ENCODE data around the gene FXYD6. TPM values are rescaled to one million over a fixed set of nuclear protein-coding genes. Genes with fewer than 3 reads are reported as not detected.

Gene FXYD6
- total RNA-seq, 2 experiments from 2014 or later, result not detected

GRCh38 chr11:117878939-117879475 lies 2.5 kb upstream of the FXYD6 start:
- no peak overlapping the region for H3K4me3 ChIP-seq (ENCODE audit: low read depth, low read length, poor library complexity, severe bottlenecking)
- POLR2A ChIA-PET, result interaction anchor here (0.6 kb wide), 1 partner anchor 52 kb away, joined by 3 read pairs; no protein-coding TSS in a partner anchor
- H2AFZ ChIP-seq (ENCODE audit: low read length), result no peak overlapping the region
- no peaks in the 10 kb centered on the region for H3K4me1 ChIP-seq (ENCODE audit: insufficient read depth, low read length, poor library complexity, severe bottlenecking)
- H3K9me2 ChIP-seq (ENCODE audit: insufficient read depth, low read length), result no peaks in the 10 kb centered on the region
- intact Hi-C loops (cut with micrococcal nuclease; ENCODE audit: unreplicated experiment), result no loop called here
- no peaks in the 10 kb centered on the region for H3K79me2 ChIP-seq (ENCODE audit: insufficient read depth, low read depth, low read length)
- DNase-seq (ENCODE audit: low spot score), result no peak
- no peaks in the 10 kb centered on the region for H4K20me1 ChIP-seq (ENCODE audit: insufficient read depth, low read length)
- no peak overlapping the region for H3K4me2 ChIP-seq (ENCODE audit: low read length)
- no peaks in the 10 kb centered on the region for H3K9me3 ChIP-seq (ENCODE audit: low read length)
- no TSS peak for BruUV-seq (replicated peaks)
- H3K27ac ChIP-seq (ENCODE audit: low read depth, low read length, poor library complexity, severe bottlenecking), result no peak overlapping the region
- CTCF ChIA-PET (ENCODE audit: unreplicated experiment), result no interaction called here
- no peak for TF ChIP-seq EZH2phosphoT487 (IDR thresholded peaks at IDR 0.05; ENCODE audit: borderline replicate concordance, low read depth, low read length)
- no peak for TF ChIP-seq CTCF (conservative IDR thresholded peaks at IDR 0.05; ENCODE audit: low read length)
- H3K36me3 ChIP-seq (ENCODE audit: insufficient read depth, low read length), result no peaks in the 10 kb centered on the region

- no peak overlapping the region for H2AFZ ChIP-seq (ENCODE audit: low read length)
- DNase-seq (ENCODE audit: low spot score), result no peak
- no peak overlapping the region for H3K4me3 ChIP-seq (ENCODE audit: low read depth, low read length, poor library complexity, severe bottlenecking)
- no peaks in the 10 kb centered on the region for H3K9me2 ChIP-seq (ENCODE audit: insufficient read depth, low read length)
- no peaks in the 10 kb centered on the region for H3K79me2 ChIP-seq (ENCODE audit: insufficient read depth, low read depth, low read length)
- no peaks in the 10 kb centered on the region for H3K9me3 ChIP-seq (ENCODE audit: low read length)
- H3K27ac ChIP-seq (ENCODE audit: low read depth, low read length, poor library complexity, severe bottlenecking), result no peak overlapping the region
- no peaks in the 10 kb centered on the region for H4K20me1 ChIP-seq (ENCODE audit: insufficient read depth, low read length)
- ChIA-PET CTCF (ENCODE audit: unreplicated experiment) (no interaction called here), POLR2A (interaction anchor here (0.7 kb wide), 1 partner anchor 1148 kb away, joined by 4 read pairs; no protein-coding TSS in a partner anchor)
- no peaks in the 10 kb centered on the region for H3K4me1 ChIP-seq (ENCODE audit: insufficient read depth, low read length, poor library complexity, severe bottlenecking)
- TF ChIP-seq CTCF (conservative IDR thresholded peaks at IDR 0.05; ENCODE audit: low read length) (no peak), EZH2phosphoT487 (IDR thresholded peaks at IDR 0.05; ENCODE audit: borderline replicate concordance, low read depth, low read length) (no peak)
- no peaks in the 10 kb centered on the region for H3K36me3 ChIP-seq (ENCODE audit: insufficient read depth, low read length)
- no peak overlapping the region for H3K4me2 ChIP-seq (ENCODE audit: low read length)
- no TSS peak for BruUV-seq (replicated peaks)
- intact Hi-C loops (cut with micrococcal nuclease; ENCODE audit: unreplicated experiment), result no loop called here
These were observed 2.0 kb upstream of the FXYD6 start for GRCh38 chr11:117878314-117878938.

GRCh38 chr11:117877120-117877784 lies 794 bp upstream of the FXYD6 start:
- no peaks in the 10 kb centered on the region for H4K20me1 ChIP-seq (ENCODE audit: insufficient read depth, low read length)
- POLR2A ChIA-PET, result no interaction called here
- no peaks in the 10 kb centered on the region for H3K9me3 ChIP-seq (ENCODE audit: low read length)
- H3K27ac ChIP-seq (ENCODE audit: low read depth, low read length, poor library complexity, severe bottlenecking), result no peak overlapping the region
- H2AFZ ChIP-seq (ENCODE audit: low read length), result no peak overlapping the region
- CTCF ChIA-PET (ENCODE audit: unreplicated experiment), result no interaction called here
- H3K4me1 ChIP-seq (ENCODE audit: insufficient read depth, low read length, poor library complexity, severe bottlenecking), result no peaks in the 10 kb centered on the region
- H3K79me2 ChIP-seq (ENCODE audit: insufficient read depth, low read depth, low read length), result no peaks in the 10 kb centered on the region
- H3K4me3 ChIP-seq (ENCODE audit: low read depth, low read length, poor library complexity, severe bottlenecking), result no peak overlapping the region
- no peak for DNase-seq (ENCODE audit: low spot score)
- no TSS peak for BruUV-seq (replicated peaks)
- H3K9me2 ChIP-seq (ENCODE audit: insufficient read depth, low read length), result no peaks in the 10 kb centered on the region
- H3K36me3 ChIP-seq (ENCODE audit: insufficient read depth, low read length), result no peaks in the 10 kb centered on the region
- TF ChIP-seq EZH2phosphoT487 (IDR thresholded peaks at IDR 0.05; ENCODE audit: borderline replicate concordance, low read depth, low read length) (no peak), CTCF (conservative IDR thresholded peaks at IDR 0.05; ENCODE audit: low read length) (no peak)
- intact Hi-C loops (cut with micrococcal nuclease; ENCODE audit: unreplicated experiment), result no loop called here
- H3K4me2 ChIP-seq (ENCODE audit: low read length), result no peak overlapping the region

Data from OCI-LY7 (cell line).